Smooth muscle cell (in vitro differentiated cells): ENCODE measurements around the gene MTPN. TPM values are rescaled to one million over a fixed set of nuclear protein-coding genes. Genes with fewer than 3 reads are reported as not detected.

ENCODE experiments used
- DNase-seq: peaks from one replicate; lab custom pipeline; 2025; ENCODE audit not compliant: unreplicated experiment; lab: John Stamatoyannopoulos, UW
- H2AFZ ChIP-seq: fragments of 200-600 bp; sonication (generic); 2 replicates; pipeline ENCODE4 v1.6.0; 2016; ENCODE audit warnings: antibody characterized with exemption, low read depth, mild to moderate bottlenecking
- H3F3A ChIP-seq: fragments of 200-600 bp; sonication (generic); 2 replicates; pipeline ENCODE4 v1.6.0; 2017; ENCODE audit warnings: antibody characterized with exemption, low read depth
- H3K27ac ChIP-seq: fragments of 200-600 bp; sonication (generic); 2 replicates; pipeline ENCODE4 v1.5.1; 2016; ENCODE audit warnings: low read depth, mild to moderate bottlenecking
- H3K27me3 ChIP-seq: fragments of 200-600 bp; sonication (generic); 2 replicates; pipeline ENCODE4 v1.6.1; 2016; ENCODE audit warnings: low read depth, mild to moderate bottlenecking
- H3K36me3 ChIP-seq: fragments of 200-600 bp; sonication (generic); 2 replicates; pipeline ENCODE4 v1.5.1; 2016; ENCODE audit warnings: low read depth
- H3K4me1 ChIP-seq: fragments of 200-600 bp; sonication (generic); 2 replicates; pipeline ENCODE4 v1.5.1; 2016; ENCODE audit warnings: low read depth
- H3K4me2 ChIP-seq: fragments of 200-600 bp; sonication (generic); 2 replicates; pipeline ENCODE4 v1.6.0; 2016; ENCODE audit warnings: mild to moderate bottlenecking
- H3K4me3 ChIP-seq: fragments of 200-600 bp; sonication (generic); 2 replicates; pipeline ENCODE4 v1.5.1; 2016; ENCODE audit warnings: mild to moderate bottlenecking
- H3K79me2 ChIP-seq: fragments of 200-600 bp; sonication (generic); 2 replicates; pipeline ENCODE4 v1.6.0; 2016; ENCODE audit warnings: low read depth, mild to moderate bottlenecking
- H3K9ac ChIP-seq: fragments of 200-600 bp; sonication (generic); 2 replicates; pipeline ENCODE4 v1.6.0; 2016; ENCODE audit warnings: low read depth
- H3K9me3 ChIP-seq: fragments of 200-600 bp; sonication (generic); replicated peaks from 2 replicates; pipeline ENCODE4 v1.5.1; 2016; ENCODE audit warnings: low read depth
- H4K20me1 ChIP-seq: fragments of 200-600 bp; sonication (generic); 2 replicates; pipeline ENCODE4 v1.6.0; 2016; ENCODE audit warnings: low read depth
- CTCF ChIP-seq: fragments of 200-600 bp; sonication (generic); IDR thresholded peaks from 2 replicates; pipeline ENCODE4 v1.5.1; 2017; ENCODE audit warnings: borderline replicate concordance, mild to moderate bottlenecking, antibody characterized with exemption; ENCODE audit not compliant: insufficient read depth, poor library complexity, severe bottlenecking
- WGBS: methylation state at CpG from one replicate; pipeline ENCODE4 v1.1.7; 2016; ENCODE audit warnings: low lambda C conversion rate; 5-methylcytosine and 5-hydroxymethylcytosine counted together
- polyA plus RNA-seq: library from polyadenylated mRNA; unstranded; fragments of >200 nt; fragmentation: Nextera tagmentation; extraction: Ambion mirVana; gene quantifications from 2 replicates; pipeline ENCODE4 v1.2.1, GENCODE V29; 2016
- total RNA-seq: library from RNA; depleted of rRNA; stranded (reverse); fragments of >200 nt; gene quantifications from 2 replicates; pipeline ENCODE4 v1.2.3, GENCODE V29; 2014

The MTPN gene
- total and polyA plus RNA-seq, 2 experiments from 2014 or later, result 36.4 to 138 TPM

- Histone ChIP-seq H3K27me3 (no peaks in the 10 kb centered on the region), H3F3A (peaks cover 13% of the 10 kb centered on the region), H3K79me2 (no peaks in the 10 kb centered on the region), H3K9ac (no peak overlapping the region), H3K36me3 (no peaks in the 10 kb centered on the region), H3K4me1 (no peaks in the 10 kb centered on the region), H3K4me2 (no peak overlapping the region), H4K20me1 (no peaks in the 10 kb centered on the region), H3K27ac (no peak overlapping the region), H3K4me3 (no peak overlapping the region), H2AFZ (peak overlapping the region; percentile 65), H3K9me3 (no peaks in the 10 kb centered on the region)
- TF ChIP-seq CTCF, result no peak
- WGBS, result 75% methylated on average over 6 of the region's 6 CpGs
- no peak for DNase-seq
Measured at GRCh38 chr7:135991322-135991721, 14.2 kb upstream of the MTPN start.

GRCh38 chr7:135990258-135990657 is 13.1 kb upstream of the MTPN start:
- DNase-seq, result no peak
- Histone ChIP-seq H3F3A (peaks cover 4% of the 10 kb centered on the region), H3K4me2 (no peak overlapping the region), H3K27me3 (no peaks in the 10 kb centered on the region), H3K9me3 (no peaks in the 10 kb centered on the region), H3K27ac (no peak overlapping the region), H3K4me1 (no peaks in the 10 kb centered on the region), H3K36me3 (no peaks in the 10 kb centered on the region), H2AFZ (no peak overlapping the region), H4K20me1 (no peaks in the 10 kb centered on the region), H3K9ac (no peak overlapping the region), H3K4me3 (no peak overlapping the region), H3K79me2 (no peaks in the 10 kb centered on the region)
- TF ChIP-seq CTCF, result no peak
- WGBS, result 96% methylated on average over 1 of the region's 1 CpG

- Histone ChIP-seq H3K4me1 (no peaks in the 10 kb centered on the region), H2AFZ (peak overlapping the region; percentile 9), H4K20me1 (no peaks in the 10 kb centered on the region), H3K27me3 (no peaks in the 10 kb centered on the region), H3K4me2 (no peak overlapping the region), H3K9me3 (no peaks in the 10 kb centered on the region), H3K4me3 (no peak overlapping the region), H3F3A (peaks cover 11% of the 10 kb centered on the region), H3K36me3 (no peaks in the 10 kb centered on the region), H3K9ac (no peak overlapping the region), H3K79me2 (peaks cover under 1% of the 10 kb centered on the region), H3K27ac (no peak overlapping the region)
- no peak for TF ChIP-seq CTCF
- DNase-seq, result no peak
- WGBS, result 90% methylated on average over 8 of the region's 8 CpGs
Measured at GRCh38 chr7:135981958-135982646, 4.9 kb upstream of the MTPN start.

GRCh38 chr7:135980665-135981180 is 3.6 kb upstream of the MTPN start:
- DNase-seq, result no peak
- H2AFZ ChIP-seq, result peak overlapping the region; percentile 73
- WGBS, result 83% methylated on average over 3 of the region's 3 CpGs
- H3K27me3 ChIP-seq, result no peaks in the 10 kb centered on the region
- peak overlapping the region; percentile 76 for H3K27ac ChIP-seq
- H3K36me3 ChIP-seq, result no peaks in the 10 kb centered on the region
- H3K4me1 ChIP-seq, result peaks cover 7% of the 10 kb centered on the region
- peaks cover 14% of the 10 kb centered on the region for H3K79me2 ChIP-seq
- no peak for TF ChIP-seq CTCF
- peaks cover 8% of the 10 kb centered on the region for H4K20me1 ChIP-seq
- no peak overlapping the region for H3K4me3 ChIP-seq
- no peaks in the 10 kb centered on the region for H3K9me3 ChIP-seq
- peaks cover 11% of the 10 kb centered on the region for H3F3A ChIP-seq
- peak overlapping the region; percentile 39 for H3K4me2 ChIP-seq
- H3K9ac ChIP-seq, result no peak overlapping the region
